Measurements from ENCODE around the gene NFKBIZ.
"Not testable (repeated sequence)": the region's sequence is repeated elsewhere in the genome, so short reads cannot be mapped to it uniquely, and the experiment has no call there.

Gene NFKBIZ

DNA sequence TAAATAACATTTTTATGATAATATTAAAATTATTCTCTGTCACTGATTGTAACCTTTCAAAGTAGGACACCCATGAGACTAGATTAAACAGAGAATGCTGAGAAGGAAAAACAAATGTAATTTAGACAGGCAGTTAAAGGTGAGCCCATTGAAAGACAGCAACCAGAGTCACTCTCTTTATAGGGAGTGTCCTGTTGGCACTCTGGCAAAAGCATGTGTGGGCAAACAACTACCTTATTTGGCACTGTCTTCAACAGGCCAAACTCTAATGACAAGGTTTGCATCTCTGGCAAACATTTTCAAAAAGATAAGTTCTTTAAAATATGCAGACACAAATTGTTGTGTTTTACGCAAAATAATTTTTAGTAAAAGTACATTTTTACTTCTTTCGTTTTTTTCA lies 29.8 kb downstream of the NFKBIZ start:
- DNase-seq: no peak

- DNase-seq: no peak
Measured at GRCh38 chr3:101879623-101880284, 30.4 kb downstream of the NFKBIZ start.

DNA sequence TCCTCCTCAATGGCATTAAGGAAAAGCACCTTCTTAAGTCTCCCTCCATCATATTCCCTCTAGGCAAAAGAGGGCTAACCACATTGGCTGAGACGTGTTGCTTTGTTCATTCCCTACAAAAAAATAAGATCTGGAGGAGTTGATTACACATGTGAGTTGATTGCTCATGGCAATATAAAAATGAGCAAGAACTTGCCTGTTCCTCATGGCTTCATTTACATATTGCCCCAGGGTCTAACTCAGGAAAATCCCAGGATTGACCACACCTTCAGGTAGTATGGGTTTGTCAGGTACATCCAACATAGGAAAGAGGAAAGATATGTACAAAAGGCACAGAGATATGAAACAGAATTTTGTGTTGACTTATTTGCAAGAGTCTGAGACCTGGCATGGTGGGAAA lies 35.5 kb downstream of the NFKBIZ start:
- no peak for DNase-seq

- not testable (repeated sequence) for DNase-seq
Measured at GRCh38 chr3:101885584-101885983, 36.3 kb downstream of the NFKBIZ start.

DNA sequence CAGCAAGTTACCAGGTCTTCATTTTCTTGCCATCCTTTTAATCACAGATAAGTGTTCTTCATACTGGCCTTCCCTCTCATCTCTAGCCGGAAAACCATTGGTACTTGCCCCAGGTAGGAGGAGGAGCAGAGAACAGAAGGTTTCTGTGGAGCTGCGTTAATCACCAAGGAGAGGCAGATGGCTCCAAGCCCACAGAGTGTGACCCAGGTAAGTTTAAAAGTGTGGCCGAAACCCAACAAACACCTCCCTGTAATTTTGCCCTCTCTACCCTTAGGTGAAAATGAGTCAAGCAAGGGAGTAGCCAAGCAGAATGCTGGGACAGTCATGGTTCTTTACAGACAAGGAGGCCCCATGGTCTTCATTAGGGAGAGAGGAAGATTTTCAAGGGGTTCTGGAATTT lies 37.3 kb downstream of the NFKBIZ start:
- DNase-seq: no peak

DNA sequence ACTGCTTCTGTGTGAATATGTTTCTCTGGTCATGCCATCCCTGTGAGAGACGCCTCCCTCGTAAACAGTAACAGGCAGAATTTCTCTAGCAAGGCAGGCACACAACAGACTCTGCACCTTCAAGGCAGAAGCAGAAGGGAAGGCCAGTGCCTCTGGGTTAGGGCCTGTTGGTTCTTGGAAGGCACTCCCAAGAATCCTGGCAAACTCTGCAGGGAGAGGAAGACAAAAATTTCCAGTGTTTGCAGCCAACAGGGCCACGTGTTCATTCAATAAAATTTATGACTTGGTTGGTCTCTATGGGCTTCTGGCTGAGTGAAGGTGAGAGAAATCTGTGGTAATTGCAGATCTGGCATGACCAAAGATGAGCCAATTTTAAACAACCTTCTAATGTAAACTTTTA lies 39.3 kb downstream of the NFKBIZ start:
- no peak for DNase-seq

DNA sequence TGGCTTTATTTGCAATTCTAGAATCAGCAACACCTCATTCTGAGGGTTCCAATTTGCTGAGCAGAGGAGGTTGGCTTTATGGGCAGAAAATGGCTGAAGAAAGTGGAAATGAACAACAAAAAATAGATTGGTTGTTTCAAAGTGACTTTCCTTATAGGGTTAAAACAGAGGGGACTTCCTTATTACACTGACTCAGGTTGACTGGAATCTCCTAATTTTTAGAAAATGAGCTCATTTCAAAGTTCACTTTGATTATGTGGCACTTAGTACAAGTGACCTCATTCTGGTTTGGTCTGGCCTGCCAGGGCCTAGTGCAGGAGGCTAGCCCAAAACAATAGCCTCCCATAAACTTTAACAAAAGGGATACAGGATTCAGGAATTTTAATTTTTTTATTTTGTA lies 41.4 kb downstream of the NFKBIZ start:
- no peak for DNase-seq

- no peak for DNase-seq
Measured at GRCh38 chr3:101892648-101893047, 43.3 kb downstream of the NFKBIZ start.

- DNase-seq: no peak
Measured at GRCh38 chr3:101896083-101896757, 46.9 kb downstream of the NFKBIZ start.

DNA sequence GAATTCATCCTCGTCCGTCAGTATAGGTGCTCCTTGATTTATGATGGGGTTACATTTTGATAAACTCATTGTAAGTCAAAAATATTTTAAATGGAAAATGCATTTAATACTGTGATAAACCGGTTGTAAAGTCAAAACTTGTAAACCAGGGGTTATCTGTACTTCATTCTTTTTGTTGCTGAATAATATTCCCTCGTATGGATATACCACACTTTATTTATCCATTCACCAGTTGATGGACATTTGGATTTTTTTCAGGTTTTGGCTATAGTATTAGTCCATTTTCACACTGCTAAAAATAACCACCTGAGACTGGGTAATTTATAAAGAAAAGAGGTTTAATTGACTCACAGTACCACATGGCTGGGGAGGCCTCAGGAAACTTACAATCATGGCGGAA lies 47.7 kb downstream of the NFKBIZ start:
- no peak for DNase-seq

DNA sequence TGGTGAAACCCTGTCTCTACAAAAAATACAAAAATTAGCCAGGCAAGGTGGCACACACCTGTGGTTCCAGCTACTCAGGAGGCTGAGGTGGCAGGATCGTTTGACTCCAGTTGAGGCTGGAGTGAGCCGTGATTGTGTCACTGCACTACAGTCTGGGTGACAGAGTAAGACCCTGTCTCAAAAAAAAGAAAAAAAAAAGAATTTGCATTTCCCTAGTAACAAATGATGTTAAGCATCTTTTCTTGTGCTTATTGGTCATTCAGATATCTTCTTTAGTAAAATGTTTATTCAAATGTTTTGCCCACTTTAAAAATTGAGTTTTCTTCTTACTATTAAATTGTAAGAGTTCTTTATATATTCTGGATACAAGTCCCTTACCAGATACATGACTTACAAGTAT lies 48.7 kb downstream of the NFKBIZ start:
- DNase-seq: no peak

DNA sequence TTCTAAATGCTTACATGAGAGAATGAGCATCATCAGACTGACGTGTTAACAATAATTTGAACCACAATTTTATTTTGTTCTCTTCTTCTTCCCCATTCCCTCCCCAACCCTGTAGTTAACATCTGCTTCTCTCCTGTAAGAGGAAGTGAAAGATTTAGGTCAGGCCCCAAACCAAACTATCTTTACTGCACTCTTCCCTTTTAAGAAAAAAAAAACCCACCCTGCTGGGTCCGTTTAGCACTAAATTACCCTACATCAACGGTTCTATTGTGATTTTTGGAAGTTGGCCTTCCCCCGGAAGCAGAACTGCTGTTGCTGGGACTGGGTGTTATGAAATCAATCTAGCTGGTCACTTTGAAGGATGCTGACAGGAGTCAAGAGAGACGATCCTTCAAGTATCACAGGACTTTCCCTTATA lies 49.4 kb downstream of the NFKBIZ start:
- no peak for DNase-seq

DNA sequence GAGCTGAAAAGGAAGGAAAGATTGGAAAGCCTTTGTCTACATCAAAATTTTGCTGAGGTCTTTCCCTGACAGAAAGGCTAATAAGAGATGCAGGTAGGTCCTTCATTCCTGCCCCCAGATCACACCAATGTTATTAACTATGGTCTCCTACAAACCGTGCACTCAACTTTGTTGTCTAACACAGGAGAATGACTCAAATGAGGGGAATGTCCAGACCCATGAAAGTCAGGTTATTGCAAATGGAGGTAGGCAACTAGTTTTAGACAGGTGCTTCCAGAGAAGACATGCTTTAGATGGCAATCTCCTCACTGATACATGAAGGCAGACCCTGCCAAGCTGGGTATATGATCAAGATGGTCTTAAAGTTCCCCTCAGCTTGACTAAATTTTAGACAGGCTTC lies 51.0 kb downstream of the NFKBIZ start:
- no peak for DNase-seq

DNA sequence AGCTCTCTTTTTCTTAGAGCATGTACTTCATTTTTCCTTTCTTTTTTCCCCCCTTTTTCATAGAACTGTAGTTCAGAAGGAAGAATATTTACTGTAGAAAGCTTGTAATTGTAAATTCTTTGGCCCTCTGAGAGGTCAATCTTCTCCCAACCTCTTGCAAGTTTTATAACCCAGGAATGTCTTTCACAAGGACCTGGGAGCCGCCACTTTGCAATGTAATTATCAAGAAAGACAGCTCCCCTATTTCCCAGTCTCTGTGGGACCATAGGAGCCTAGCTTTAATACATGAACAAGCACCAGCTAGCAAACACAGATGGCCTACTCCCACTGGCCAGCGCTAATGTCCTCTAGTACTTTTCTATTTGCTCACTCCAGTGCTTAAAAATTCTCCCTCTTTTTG lies 51.4 kb downstream of the NFKBIZ start:
- no peak for DNase-seq

DNA sequence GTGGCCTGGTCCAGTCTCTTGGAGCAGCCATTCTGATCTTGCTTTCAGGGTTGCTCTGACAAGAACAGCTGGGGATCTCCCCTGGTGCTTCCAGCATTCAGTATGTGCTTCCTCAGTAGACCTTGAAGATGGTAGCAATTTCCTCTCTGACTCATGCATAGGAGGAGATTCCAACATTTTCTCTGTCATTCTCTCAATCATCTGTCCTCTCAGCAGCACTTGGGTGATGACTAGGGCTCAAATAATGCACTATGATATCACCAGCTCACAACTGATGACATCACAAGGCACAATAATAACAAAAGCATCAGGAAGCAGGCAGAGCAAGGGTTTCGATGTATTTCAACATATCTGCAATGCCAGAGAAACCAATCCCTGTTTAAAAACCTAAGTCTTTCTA lies 52.7 kb downstream of the NFKBIZ start:
- DNase-seq: no peak

DNA sequence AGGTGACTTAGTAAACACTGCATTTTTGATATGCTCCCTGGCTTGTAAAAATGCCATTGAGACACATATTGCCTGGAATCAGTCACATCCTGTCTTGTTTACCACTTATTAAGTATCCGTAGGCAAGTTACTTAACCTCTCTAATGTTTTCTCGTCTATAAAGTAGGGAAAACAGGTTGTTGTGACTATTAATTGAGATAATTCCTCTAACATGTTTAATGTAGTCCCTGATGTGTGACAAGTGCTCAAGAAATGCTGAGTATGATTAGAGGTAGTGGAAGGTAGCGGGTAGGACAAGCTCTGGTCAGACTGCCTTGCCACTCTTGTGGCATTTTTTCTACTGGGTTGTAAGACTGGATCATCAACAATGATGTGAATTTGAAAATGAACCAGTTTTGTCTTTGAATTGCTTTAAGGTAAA lies 54.1 kb downstream of the NFKBIZ start:
- DNase-seq: no peak

DNA sequence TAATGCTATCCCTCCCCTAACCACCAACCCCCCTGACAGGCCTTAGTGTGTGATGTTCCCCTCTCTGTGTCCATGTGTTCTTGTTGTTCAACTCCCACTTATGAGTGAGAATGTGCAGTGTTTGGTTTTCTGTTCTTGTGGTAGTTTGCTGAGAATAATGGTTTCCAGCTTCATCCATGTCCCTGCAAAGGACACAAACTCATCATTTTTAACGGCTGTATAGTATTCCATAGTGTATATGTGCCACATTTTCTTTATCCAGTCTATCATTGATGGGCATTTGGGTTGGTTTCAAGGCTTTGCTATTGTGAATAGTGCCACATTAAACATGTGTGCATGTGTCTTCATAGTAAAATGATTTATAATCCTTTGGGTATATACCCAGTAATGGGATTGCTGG lies 56.3 kb downstream of the NFKBIZ start:
- not testable (repeated sequence) for DNase-seq
